HepG2 (cell line): Measurements from ENCODE around the gene TSPYL6. TPM values are rescaled to one million over a fixed set of nuclear protein-coding genes. Genes with fewer than 3 reads are reported as not detected.

Experiments used
- AHDC1 ChIP-seq: sonication (generic); formaldehyde crosslinking; IDR thresholded peaks from 2 replicates; pipeline ENCODE4 v1.5.1; 2020; ENCODE audit warnings: mild to moderate bottlenecking, missing genetic modification reagents, borderline replicate concordance
- BCL6 ChIP-seq: IDR thresholded peaks from 2 replicates; pipeline ENCODE4 v1.6.1; 2016; ENCODE audit warnings: missing genetic modification reagents, missing compliant biosample characterization
- CBFB ChIP-seq: sonication (generic); formaldehyde crosslinking; IDR thresholded peaks from 2 replicates; pipeline ENCODE4 v1.4.0; 2020; ENCODE audit warnings: missing genetic modification reagents
- CBX5 ChIP-seq: sonication (generic); formaldehyde crosslinking; IDR thresholded peaks from 2 replicates; pipeline ENCODE4 v1.4.0; 2020; ENCODE audit warnings: missing genetic modification reagents, borderline replicate concordance
- CENPT ChIP-seq: sonication (generic); formaldehyde crosslinking; IDR thresholded peaks from 2 replicates; pipeline ENCODE4 v1.8.0; 2022; ENCODE audit warnings: low read depth, mild to moderate bottlenecking, moderate library complexity, missing genetic modification reagents
- IKZF5 ChIP-seq: IDR thresholded peaks from 2 replicates; pipeline ENCODE4 v1.6.1; 2018; ENCODE audit warnings: missing genetic modification reagents, mild to moderate bottlenecking, missing compliant biosample characterization
- U2AF1 ChIP-seq: fragments of 200-400 bp; formaldehyde crosslinking; optimal IDR thresholded peaks from 2 replicates; pipeline ENCODE3; 2017; ENCODE audit warnings: mild to moderate bottlenecking, low read depth, low read length
- ZNF333 ChIP-seq: sonication (generic); formaldehyde crosslinking; IDR thresholded peaks from 2 replicates; pipeline ENCODE4 v1.4.0; 2020; ENCODE audit warnings: mild to moderate bottlenecking, missing genetic modification reagents, borderline replicate concordance
- ZNF609 ChIP-seq: sonication (generic); formaldehyde crosslinking; IDR thresholded peaks from 2 replicates; pipeline ENCODE4 v1.4.0; 2020; ENCODE audit warnings: mild to moderate bottlenecking, missing genetic modification reagents, borderline replicate concordance
- ZNF615 ChIP-seq: sonication (generic); formaldehyde crosslinking; IDR thresholded peaks from 2 replicates; pipeline ENCODE4 v1.5.0; 2020; ENCODE audit warnings: mild to moderate bottlenecking, missing genetic modification reagents, borderline replicate concordance
- ZNF619 ChIP-seq: sonication (generic); formaldehyde crosslinking; IDR thresholded peaks from 2 replicates; pipeline ENCODE4 v1.4.0; 2020; ENCODE audit warnings: mild to moderate bottlenecking, missing genetic modification reagents
- ZNF639 ChIP-seq: conservative IDR thresholded peaks from 2 replicates; pipeline ENCODE4 v1.6.1; 2018; ENCODE audit warnings: missing genetic modification reagents
- ZSCAN21 ChIP-seq: sonication (generic); formaldehyde crosslinking; IDR thresholded peaks from 2 replicates; pipeline ENCODE4 v1.8.0; 2022; ENCODE audit warnings: mild to moderate bottlenecking, missing genetic modification reagents, moderate library complexity, borderline replicate concordance
- polyA plus RNA-seq, 8 experiments: library from polyadenylated mRNA; depleted of rRNA in 3 of 8; stranded (reverse) in 7 of 8; unstranded in 1 of 8; fragments of >200 nt; fragmentation: Illumina TruSeq in 4 of 8; extraction: Trizol in 4 of 8; gene quantifications; 2 replicates each; pipeline versions ENCODE4 v1.2.1 to v1.2.3, GENCODE V29; 2011 to 2016; ENCODE audit warnings: low read depth in 4 of 8, missing spikeins in 1 of 8, mixed read lengths in 1 of 8; ENCODE audit not compliant: insufficient read depth in 1 of 8
- total RNA-seq, 5 experiments: library from RNA; depleted of rRNA; stranded (reverse); fragments of >200 nt; fragmentation: Illumina TruSeq; extraction: Trizol; gene quantifications; 2 replicates each; pipeline ENCODE4 v1.2.3, GENCODE V29; 2016; ENCODE audit warnings: low read depth in 1 of 5

TSPYL6 gene
- total and polyA plus RNA-seq, 2 of the 13 experiments (the other 11 are each of a cell fraction or from before 2014, with no cell fraction given) = 0.03 TPM; not detected in 1

GRCh38 chr2:54233832-54234649 lies 22.0 kb downstream of the TSPYL6 start (continued):
- TF ChIP-seq AHDC1 (peak; percentile 96), CBFB (peak; percentile 64), ZNF619 (CRISPR knock-in tag) (no peak), ZNF639 (CRISPR knock-in tag) (peak; percentile 74), ZNF333 (CRISPR knock-in tag) (no peak), ZNF615 (CRISPR knock-in tag) (0 out of 2 replicates have a peak, but pooled peaks have one; percentile 59), CBX5 (0 out of 2 replicates have a peak, but pooled peaks have one; percentile 60), ZSCAN21 (CRISPR knock-in tag) (0 out of 2 replicates have a peak, but pooled peaks have one; percentile 17), BCL6 (CRISPR knock-in tag) (peak; percentile 92), CENPT (CRISPR knock-in tag) (no peak), IKZF5 (CRISPR knock-in tag) (peak; percentile 77), ZNF609 (CRISPR knock-in tag) (peak; percentile 84; the same call in 1 of the 2 replicates), U2AF1 (no peak)
